K562 (cell line): ENCODE results near the gene PTRH2. TPM values are rescaled to one million over a fixed set of nuclear protein-coding genes. Genes with fewer than 3 reads are reported as not detected.

Source experiments
- ATAC-seq: fragments of 200-7000 bp; cut with Tn5 transposase; 3 replicates; pipeline ENCODE4 v1.9.1; 2020; ENCODE audit warnings: moderate library complexity
- BruUV-seq: library from RNA; stranded (reverse); fragments of 400-500 nt; replicated peaks from 2 replicates; lab custom pipeline; 2021; lab: Mats Ljungman, UMichigan
- CTCF ChIA-PET: fragments of 300-600 bp; formaldehyde crosslinking; extraction: SDS; loops from one replicate; lab custom pipeline; 2021; ENCODE audit warnings: low intra/inter-chr PET ratio; lab: Yijun Ruan, JAX
- POLR2A ChIA-PET: fragments of 300-600, 350-650 bp; sonication (Branson Sonifier 250); formaldehyde crosslinking; extraction: SDS; loops from one replicate; lab custom pipeline; 2021; ENCODE audit warnings: antibody characterized with exemption, inconsistent platforms; lab: Yijun Ruan, JAX
- DNase-seq, 4 experiments: peaks; one replicate each; pipeline versions ENCODE4 v3.0.0 to v3.0.0-alpha.2; 2011 to 2018; ENCODE audit warnings: low spot score in 3 of 4, mixed read lengths in 3 of 4; ENCODE audit errors: extremely low read depth in 1 of 4
- FAIRE-seq: peaks from 2 replicates; lab custom pipeline; 2011; peaks lifted over from hg19 to GRCh38; lab: Jason Lieb, UNC
- H2AFZ ChIP-seq: 2 replicates; pipeline ENCODE4 v1.6.0; 2011; ENCODE audit warnings: low read depth, low read length, control low read depth, inconsistent platforms
- H3K27ac ChIP-seq: fragments of 200-600 bp; 3 replicates; pipeline ENCODE4 v1.8.0; 2011; ENCODE audit warnings: low read depth, mild to moderate bottlenecking, control low read depth, inconsistent platforms, low read length, moderate library complexity, mixed read lengths; ENCODE audit errors: extremely low read depth
- H3K27me3 ChIP-seq, 2 experiments: fragments of 300-600 bp in 1 of 2; 2 replicates in 1 of 2; 3 replicates in 1 of 2; pipeline versions ENCODE4 v1.6.0 to v1.8.0; 2011; ENCODE audit warnings: inconsistent platforms in 2 of 2, low read length in 2 of 2, mild to moderate bottlenecking in 1 of 2, mixed read lengths in 1 of 2, moderate library complexity in 1 of 2; ENCODE audit not compliant: control insufficient read depth in 2 of 2, insufficient read depth in 2 of 2
- H3K36me3 ChIP-seq: fragments of 300-600 bp; 3 replicates; pipeline ENCODE4 v1.8.0; 2011; ENCODE audit warnings: mild to moderate bottlenecking, low read length, inconsistent platforms; ENCODE audit not compliant: control insufficient read depth, insufficient read depth
- H3K4me1 ChIP-seq, 2 experiments: fragments of 200-600 bp in 1 of 2; replicated peaks in 1 of 2; 2 replicates in 1 of 2; 3 replicates in 1 of 2; pipeline versions ENCODE4 v1.5.1 to v1.8.0; 2011; ENCODE audit warnings: inconsistent platforms in 2 of 2, low read length in 2 of 2, mild to moderate bottlenecking in 1 of 2, mixed read lengths in 1 of 2, moderate library complexity in 1 of 2; ENCODE audit not compliant: control insufficient read depth in 2 of 2, insufficient read depth in 2 of 2
- H3K4me2 ChIP-seq: 2 replicates; pipeline ENCODE4 v1.6.1; 2011; ENCODE audit warnings: low read length, control low read depth, inconsistent platforms, mixed read lengths; ENCODE audit not compliant: insufficient read depth
- H3K4me3 ChIP-seq: fragments of 200-600 bp; sonication (generic), shearing (Covaris generic); 2 replicates; pipeline ENCODE4 v1.5.1; 2016; ENCODE audit warnings: control low read depth, inconsistent platforms
- H3K79me2 ChIP-seq: fragments of 200-600 bp; 3 replicates; pipeline ENCODE4 v1.8.0; 2011; ENCODE audit warnings: low read length, inconsistent platforms; ENCODE audit not compliant: control insufficient read depth, insufficient read depth
- H3K9ac ChIP-seq, 2 experiments: 2 replicates each; pipeline versions ENCODE4 v1.6.0 to v1.6.1; 2011; ENCODE audit warnings: low read depth in 2 of 2, low read length in 2 of 2, control low read depth in 1 of 2, inconsistent platforms in 1 of 2, mild to moderate bottlenecking in 1 of 2, mixed read lengths in 1 of 2; ENCODE audit not compliant: insufficient read depth in 1 of 2
- H3K9me1 ChIP-seq: one replicate; pipeline ENCODE4 v1.6.0; 2011; ENCODE audit warnings: inconsistent platforms, mild to moderate bottlenecking, low read length, moderate library complexity; ENCODE audit not compliant: control insufficient read depth, insufficient read depth
- H3K9me3 ChIP-seq: replicated peaks from 2 replicates; pipeline ENCODE4 v1.5.1; 2011; ENCODE audit warnings: low read depth, low read length, inconsistent platforms; ENCODE audit not compliant: control insufficient read depth, insufficient read depth
- H4K20me1 ChIP-seq: replicated peaks from 2 replicates; pipeline ENCODE4 v1.6.1; 2011; ENCODE audit warnings: low read length, inconsistent platforms, mixed read lengths; ENCODE audit not compliant: control insufficient read depth, insufficient read depth
- HCFC1 ChIP-seq: IDR thresholded peaks from 2 replicates; pipeline ENCODE4 v1.6.1; 2012; ENCODE audit warnings: low read depth, low read length, improper control_type of control experiment
- RBM34 ChIP-seq: fragments of 200-400 bp; formaldehyde crosslinking; IDR thresholded peaks from 2 replicates; pipeline ENCODE4 v1.6.1; 2018; ENCODE audit warnings: low read length, borderline replicate concordance; ENCODE audit not compliant: insufficient read depth
- ZNF121 ChIP-seq: sonication (generic); formaldehyde crosslinking; conservative IDR thresholded peaks from 2 replicates; pipeline ENCODE4 v1.8.0; 2022; ENCODE audit warnings: missing genetic modification reagents
- ZNF76 ChIP-seq: fragments of 250-450 bp; sonication (Bioruptor Pico); IDR thresholded peaks from 2 replicates; pipeline ENCODE4 v1.4.0; 2020; ENCODE audit warnings: mild to moderate bottlenecking, moderate library complexity, borderline replicate concordance
- WGBS: fragments of 100-300 bp; shearing (Covaris generic); methylation state at CpG from one replicate; pipeline ENCODE4 v1.1.6; 2016; ENCODE audit warnings: low coverage, mixed read lengths; ENCODE audit not compliant: insufficient coverage; ENCODE audit errors: missing lambda C conversion rate; 5-methylcytosine and 5-hydroxymethylcytosine counted together
- in situ Hi-C: fragments of 300-500 bp; cut with MboI; formaldehyde crosslinking; loops from 4 replicates; pipeline ENCODE4 v1.15.0; 2018; ENCODE audit warnings: inconsistent platforms, mixed read lengths
- intact Hi-C: fragments of 100-400 bp; cut with micrococcal nuclease; formaldehyde crosslinking; loops from 2 replicates; pipeline ENCODE4 v1.14.2; 2022
- polyA plus RNA-seq, 8 experiments: library from polyadenylated mRNA; depleted of rRNA in 4 of 8; stranded (reverse) in 5 of 8; unstranded in 3 of 8; fragments of >200 nt; fragmentation: Nextera tagmentation in 2 of 8; fragmentation: Illumina TruSeq in 1 of 8; extraction: Ambion mirVana in 2 of 8; extraction: Trizol in 1 of 8; gene quantifications; 2 replicates each; pipeline versions ENCODE4 v1.2.1 to v1.2.3, GENCODE V29; 2011 to 2014; ENCODE audit warnings: inconsistent platforms in 1 of 8, missing spikeins in 1 of 8
- total RNA-seq, 7 experiments: library from RNA; depleted of rRNA in 6 of 7; stranded (reverse); fragments of >200 nt in 6 of 7; fragmentation: Illumina TruSeq in 2 of 7; extraction: Trizol in 2 of 7; gene quantifications; 2 replicates each; pipeline versions ENCODE4 v1.2.1 to v1.2.3, GENCODE V29; 2011 to 2021; ENCODE audit warnings: low replicate concordance in 1 of 7
- TF ChIP-seq, protein P1 (sequence below): fragments of 250-450 bp; sonication (Bioruptor Pico); IDR thresholded peaks from 2 replicates; pipeline ENCODE4 v1.4.0; 2020

Gene PTRH2
- total and polyA plus RNA-seq, 9 of the 15 experiments (the other 6 are each of a cell fraction or from before 2014, with no cell fraction given): 53.1 to 210 (median 126) TPM

DNA sequence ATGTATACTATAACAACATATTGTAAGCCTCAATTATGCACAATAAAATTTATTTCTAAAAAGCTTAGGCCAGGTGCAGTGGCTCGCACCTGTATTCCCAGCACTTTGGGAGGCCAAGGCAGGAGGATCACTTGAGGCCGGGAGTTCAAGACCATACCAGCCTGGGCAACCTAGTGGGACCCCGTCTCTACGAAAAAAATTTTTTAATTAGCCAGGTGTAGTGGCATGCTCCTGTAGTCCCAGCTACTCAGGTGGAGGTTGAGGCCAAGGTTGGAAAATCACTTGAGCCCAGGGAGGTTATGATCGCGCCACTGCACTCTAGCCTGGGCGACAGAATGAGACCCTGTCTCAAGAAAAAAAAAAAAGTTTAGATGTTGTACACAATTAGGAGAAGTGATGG is 45.7 kb upstream of the PTRH2 start:
- ATAC-seq (no peak), DNase-seq (no peak), FAIRE-seq (no peak)
- 69% methylated on average over 7 of the region's 7 CpGs for WGBS
- no peaks in the 10 kb centered on the region; the same call in 2 of the 3 replicates for H3K79me2 ChIP-seq
- no peaks in the 10 kb centered on the region for H3K9me3 ChIP-seq
- H3K27ac ChIP-seq: no peak overlapping the region
- no peak overlapping the region for H3K9ac ChIP-seq
- H3K36me3 ChIP-seq: peaks cover 21% of the 10 kb centered on the region
- H3K4me3 ChIP-seq: no peak overlapping the region
- no peak overlapping the region for H2AFZ ChIP-seq
- TF ChIP-seq RBM34 (no peak), HCFC1 (no peak), ZNF121 (0 out of 2 replicates have a peak, but pooled peaks have one; percentile 12), ZNF76 (CRISPR knock-in tag) (no peak)
- TF ChIP-seq, protein P1, sequence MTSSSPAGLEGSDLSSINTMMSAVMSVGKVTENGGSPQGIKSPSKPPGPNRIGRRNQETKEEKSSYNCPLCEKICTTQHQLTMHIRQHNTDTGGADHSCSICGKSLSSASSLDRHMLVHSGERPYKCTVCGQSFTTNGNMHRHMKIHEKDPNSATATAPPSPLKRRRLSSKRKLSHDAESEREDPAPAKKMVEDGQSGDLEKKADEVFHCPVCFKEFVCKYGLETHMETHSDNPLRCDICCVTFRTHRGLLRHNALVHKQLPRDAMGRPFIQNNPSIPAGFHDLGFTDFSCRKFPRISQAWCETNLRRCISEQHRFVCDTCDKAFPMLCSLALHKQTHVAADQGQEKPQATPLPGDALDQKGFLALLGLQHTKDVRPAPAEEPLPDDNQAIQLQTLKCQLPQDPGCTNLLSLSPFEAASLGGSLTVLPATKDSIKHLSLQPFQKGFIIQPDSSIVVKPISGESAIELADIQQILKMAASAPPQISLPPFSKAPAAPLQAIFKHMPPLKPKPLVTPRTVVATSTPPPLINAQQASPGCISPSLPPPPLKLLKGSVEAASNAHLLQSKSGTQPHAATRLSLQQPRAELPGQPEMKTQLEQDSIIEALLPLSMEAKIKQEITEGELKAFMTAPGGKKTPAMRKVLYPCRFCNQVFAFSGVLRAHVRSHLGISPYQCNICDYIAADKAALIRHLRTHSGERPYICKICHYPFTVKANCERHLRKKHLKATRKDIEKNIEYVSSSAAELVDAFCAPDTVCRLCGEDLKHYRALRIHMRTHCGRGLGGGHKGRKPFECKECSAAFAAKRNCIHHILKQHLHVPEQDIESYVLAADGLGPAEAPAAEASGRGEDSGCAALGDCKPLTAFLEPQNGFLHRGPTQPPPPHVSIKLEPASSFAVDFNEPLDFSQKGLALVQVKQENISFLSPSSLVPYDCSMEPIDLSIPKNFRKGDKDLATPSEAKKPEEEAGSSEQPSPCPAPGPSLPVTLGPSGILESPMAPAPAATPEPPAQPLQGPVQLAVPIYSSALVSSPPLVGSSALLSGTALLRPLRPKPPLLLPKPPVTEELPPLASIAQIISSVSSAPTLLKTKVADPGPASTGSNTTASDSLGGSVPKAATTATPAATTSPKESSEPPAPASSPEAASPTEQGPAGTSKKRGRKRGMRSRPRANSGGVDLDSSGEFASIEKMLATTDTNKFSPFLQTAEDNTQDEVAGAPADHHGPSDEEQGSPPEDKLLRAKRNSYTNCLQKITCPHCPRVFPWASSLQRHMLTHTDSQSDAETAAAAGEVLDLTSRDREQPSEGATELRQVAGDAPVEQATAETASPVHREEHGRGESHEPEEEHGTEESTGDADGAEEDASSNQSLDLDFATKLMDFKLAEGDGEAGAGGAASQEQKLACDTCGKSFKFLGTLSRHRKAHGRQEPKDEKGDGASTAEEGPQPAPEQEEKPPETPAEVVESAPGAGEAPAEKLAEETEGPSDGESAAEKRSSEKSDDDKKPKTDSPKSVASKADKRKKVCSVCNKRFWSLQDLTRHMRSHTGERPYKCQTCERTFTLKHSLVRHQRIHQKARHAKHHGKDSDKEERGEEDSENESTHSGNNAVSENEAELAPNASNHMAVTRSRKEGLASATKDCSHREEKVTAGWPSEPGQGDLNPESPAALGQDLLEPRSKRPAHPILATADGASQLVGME (CRISPR knock-in tag): no peak
- BruUV-seq: no TSS peak
- intact Hi-C loops (loop anchor here (1.0 to 2.0 kb wide), 3 partner anchors 32 to 106 kb away; no protein-coding TSS in a partner anchor), in situ Hi-C loops (no loop called here)
- no peaks in the 10 kb centered on the region for H3K9me1 ChIP-seq
- peaks cover 0 to 5% of the 10 kb centered on the region in 2 experiments; a peak in 2 of 5 replicates for H3K4me1 ChIP-seq
- H3K4me2 ChIP-seq: no peak overlapping the region
- ChIA-PET POLR2A (interaction anchor here (0.6 to 5.4 kb wide), 9 partner anchors 26 to 975 kb away, joined by 3 to 87 read pairs (median 3); no protein-coding TSS in a partner anchor), CTCF (interaction anchor here (0.9 to 3.5 kb wide), 3 partner anchors 10 to 107 kb away, joined by 5 to 54 read pairs (median 18); no protein-coding TSS in a partner anchor)
- H4K20me1 ChIP-seq: no peaks in the 10 kb centered on the region
- no peaks in the 10 kb centered on the region for H3K27me3 ChIP-seq
